Measurements from ENCODE around the gene ANO10. TPM values are rescaled to one million over a fixed set of nuclear protein-coding genes. Genes with fewer than 3 reads are reported as not detected.

The ANO10 gene
- polyA plus RNA-seq, 3 donors, result 11.2 to 24.8 (median 21.6) TPM

GRCh38 chr3:43539321-43539720 lies 82.5 kb downstream of the ANO10 start:
- peaks cover 4 to 30% of the 10 kb centered on the region in 2 donors for H3K36me3 ChIP-seq (replicated peaks in 1 of 2; ENCODE audit: control insufficient read depth in 1 of 2, insufficient read depth in 2 of 2, low read length in 2 of 2)

GRCh38 chr3:43537225-43537624 lies 84.6 kb downstream of the ANO10 start:
- no peak overlapping the region for H3K4me3 Mint-ChIP-seq
- Histone ChIP-seq H3K4me3 (replicated peaks in 1 of 3; ENCODE audit: low read depth in 2 of 3, low read length in 3 of 3) (no peak overlapping the region), H3K9ac (ENCODE audit: insufficient read depth, low read length, poor library complexity, severe bottlenecking) (no peak overlapping the region), H3K4me1 (ENCODE audit: control insufficient read depth in 1 of 2, insufficient read depth in 2 of 2, low read length in 2 of 2) (no peaks in the 10 kb centered on the region), H2AFZ (ENCODE audit: insufficient read depth, low read depth, low read length, poor library complexity, severe bottlenecking) (no peak overlapping the region), H3K4me2 (replicated peaks; ENCODE audit: extremely low read depth, low read length, poor library complexity, severe bottlenecking) (no peak overlapping the region), H3K36me3 (replicated peaks in 1 of 2; ENCODE audit: control insufficient read depth in 1 of 2, insufficient read depth in 2 of 2, low read length in 2 of 2) (peaks cover 6 to 30% of the 10 kb centered on the region in 2 donors), H3K9me3 (replicated peaks in 1 of 2; ENCODE audit: control insufficient read depth in 1 of 2, insufficient read depth in 1 of 2, low read length in 2 of 2) (no peaks in the 10 kb centered on the region), H3K79me2 (ENCODE audit: insufficient read depth, low read length) (no peaks in the 10 kb centered on the region), H3K27ac (ENCODE audit: low read depth in 1 of 2, low read length in 2 of 2) (no peak overlapping the region), H4K20me1 (ENCODE audit: insufficient read depth, low read length) (no peaks in the 10 kb centered on the region), H3K27me3 (ENCODE audit: control insufficient read depth in 2 of 2, insufficient read depth in 2 of 2, low read length in 2 of 2) (no peaks in the 10 kb centered on the region)
- H3K27ac Mint-ChIP-seq, result no peak overlapping the region
- DNase-seq, result no peak
- no peak for TF ChIP-seq CTCF (IDR thresholded peaks at IDR 0.05)
- H3K9me3 Mint-ChIP-seq, result no peaks in the 10 kb centered on the region
- H3K36me3 Mint-ChIP-seq, result peaks cover 30 to 37% of the 10 kb centered on the region in 2 donors
- H3K4me1 Mint-ChIP-seq, result peaks cover 2% of the 10 kb centered on the region
- H3K27me3 Mint-ChIP-seq (ENCODE audit: low read depth in 3 of 3), result peaks cover 0 to 2% (median 0%) of the 10 kb centered on the region in 3 donors
- intact Hi-C loops (cut with micrococcal nuclease), result no loop called here

More at GRCh38 chr3:43539321-43539720, 82.5 kb downstream of the ANO10 start:
- H3K4me2 ChIP-seq (replicated peaks; ENCODE audit: extremely low read depth, low read length, poor library complexity, severe bottlenecking), result no peak overlapping the region
- H3K27me3 Mint-ChIP-seq (ENCODE audit: low read depth in 3 of 3), result peaks cover 0 to 3% (median 0%) of the 10 kb centered on the region in 3 donors
- peaks cover 29 to 37% of the 10 kb centered on the region in 2 donors for H3K36me3 Mint-ChIP-seq
- WGBS (ENCODE audit: insufficient coverage), result 100% methylated on average over 2 of the region's 3 CpGs
- peaks cover 2% of the 10 kb centered on the region for H3K4me1 Mint-ChIP-seq
- no peak overlapping the region for H3K4me3 ChIP-seq (replicated peaks in 1 of 3; ENCODE audit: low read depth in 2 of 3, low read length in 3 of 3)
- no peak for TF ChIP-seq CTCF (IDR thresholded peaks at IDR 0.05)
- no peak overlapping the region for H3K27ac ChIP-seq (ENCODE audit: low read depth in 1 of 2, low read length in 2 of 2)
- no peaks in the 10 kb centered on the region for H4K20me1 ChIP-seq (ENCODE audit: insufficient read depth, low read length)
- H3K79me2 ChIP-seq (ENCODE audit: insufficient read depth, low read length), result no peaks in the 10 kb centered on the region
- no peak overlapping the region for H3K4me3 Mint-ChIP-seq
- no peaks in the 10 kb centered on the region for H3K9me3 Mint-ChIP-seq
- H3K4me1 ChIP-seq (ENCODE audit: control insufficient read depth in 1 of 2, insufficient read depth in 2 of 2, low read length in 2 of 2), result no peaks in the 10 kb centered on the region
- intact Hi-C loops (cut with micrococcal nuclease), result no loop called here
- H3K9me3 ChIP-seq (replicated peaks in 1 of 2; ENCODE audit: control insufficient read depth in 1 of 2, insufficient read depth in 1 of 2, low read length in 2 of 2), result no peaks in the 10 kb centered on the region
- DNase-seq, result no peak
- no peak overlapping the region for H3K27ac Mint-ChIP-seq
- H3K27me3 ChIP-seq (ENCODE audit: control insufficient read depth in 2 of 2, insufficient read depth in 2 of 2, low read length in 2 of 2), result no peaks in the 10 kb centered on the region
- H2AFZ ChIP-seq (ENCODE audit: insufficient read depth, low read depth, low read length, poor library complexity, severe bottlenecking), result no peak overlapping the region
- H3K9ac ChIP-seq (ENCODE audit: insufficient read depth, low read length, poor library complexity, severe bottlenecking), result no peak overlapping the region
